HFFc6 (cell line): ENCODE results near the gene PWWP3B. TPM values are rescaled to one million over a fixed set of nuclear protein-coding genes. Genes with fewer than 3 reads are reported as not detected.
"Not testable (repeated sequence)": the region's sequence is repeated elsewhere in the genome, so short reads cannot be mapped to it uniquely, and the experiment has no call there.

Experiments
- DNase-seq: peaks from one replicate; pipeline ENCODE4 v3.0.0-alpha.2; 2018
- H3K27ac Mint-ChIP-seq: 2 replicates; pipeline ENCODE4 v1.8.0; 2020; ENCODE audit warnings: mild to moderate bottlenecking, mixed read lengths
- H3K27me3 Mint-ChIP-seq: 2 replicates; pipeline ENCODE4 v1.8.0; 2021; ENCODE audit warnings: mild to moderate bottlenecking, moderate library complexity, mixed read lengths; ENCODE audit not compliant: insufficient read depth
- H3K36me3 Mint-ChIP-seq: 2 replicates; pipeline ENCODE4 v1.8.0; 2021; ENCODE audit warnings: low read depth, mixed read lengths
- H3K4me1 Mint-ChIP-seq: 2 replicates; pipeline ENCODE4 v1.8.0; 2020; ENCODE audit warnings: low read depth, mixed read lengths
- H3K4me3 Mint-ChIP-seq: 2 replicates; pipeline ENCODE4 v1.8.0; 2020; ENCODE audit warnings: mild to moderate bottlenecking, moderate library complexity, mixed read lengths
- H3K9me3 Mint-ChIP-seq: 2 replicates; pipeline ENCODE4 v1.8.0; 2020; ENCODE audit warnings: mild to moderate bottlenecking, mixed read lengths
- CTCF ChIP-seq: fragments of 200-600 bp; sonication (generic); IDR thresholded peaks from 2 replicates; pipeline ENCODE4 v1.5.0; 2021; ENCODE audit warnings: antibody characterized with exemption, mild to moderate bottlenecking
- total RNA-seq, 6 experiments: library from RNA; stranded (reverse); fragmentation: NEBNext Ultra II Directional; extraction: Animal tissue kit (Norgen Biotek cat#: 25700); gene quantifications; 2 replicates in 1 of 6; 3 replicates in 5 of 6; pipeline ENCODE4 v1.2.3, GENCODE V29; 2021

Gene PWWP3B
- total RNA-seq, 6 experiments from 2014 or later, result not detected

DNA sequence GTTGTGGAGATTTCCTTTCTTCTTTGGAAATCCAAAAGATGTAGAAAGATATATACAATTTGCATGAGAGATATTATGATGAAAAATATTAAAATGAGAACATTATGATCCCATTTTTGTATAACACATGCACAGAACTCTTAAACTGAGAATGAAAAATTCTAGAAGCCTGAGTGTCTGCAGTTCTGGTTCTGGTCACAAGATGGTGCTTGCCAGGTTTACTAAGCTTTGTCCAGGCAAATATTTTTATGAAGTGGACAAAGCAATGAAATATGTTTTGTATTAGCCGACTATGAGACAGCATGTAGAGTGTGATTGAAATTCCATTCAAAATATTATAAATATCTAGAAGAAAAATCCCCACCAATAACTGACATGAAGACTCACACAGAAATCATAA lies 2.2 kb downstream of the PWWP3B start:
- Mint-ChIP-seq H3K36me3 (no peaks in the 10 kb centered on the region), H3K27ac (no peak overlapping the region), H3K4me1 (no peaks in the 10 kb centered on the region), H3K27me3 (peaks cover 1% of the 10 kb centered on the region; the same call in 1 of the 2 replicates), H3K9me3 (no peaks in the 10 kb centered on the region), H3K4me3 (no peak overlapping the region)
- no peak for DNase-seq
- peak; percentile 44; the same call in 1 of the 2 replicates for TF ChIP-seq CTCF

GRCh38 chrX:106171293-106171820 lies 3.3 kb downstream of the PWWP3B start:
- peaks cover 1% of the 10 kb centered on the region; the same call in 1 of the 2 replicates for H3K27me3 Mint-ChIP-seq
- H3K9me3 Mint-ChIP-seq, result no peaks in the 10 kb centered on the region
- H3K4me1 Mint-ChIP-seq, result no peaks in the 10 kb centered on the region
- no peak for TF ChIP-seq CTCF
- no peaks in the 10 kb centered on the region for H3K36me3 Mint-ChIP-seq
- DNase-seq, result no peak
- no peak overlapping the region for H3K4me3 Mint-ChIP-seq
- H3K27ac Mint-ChIP-seq, result no peak overlapping the region

DNA sequence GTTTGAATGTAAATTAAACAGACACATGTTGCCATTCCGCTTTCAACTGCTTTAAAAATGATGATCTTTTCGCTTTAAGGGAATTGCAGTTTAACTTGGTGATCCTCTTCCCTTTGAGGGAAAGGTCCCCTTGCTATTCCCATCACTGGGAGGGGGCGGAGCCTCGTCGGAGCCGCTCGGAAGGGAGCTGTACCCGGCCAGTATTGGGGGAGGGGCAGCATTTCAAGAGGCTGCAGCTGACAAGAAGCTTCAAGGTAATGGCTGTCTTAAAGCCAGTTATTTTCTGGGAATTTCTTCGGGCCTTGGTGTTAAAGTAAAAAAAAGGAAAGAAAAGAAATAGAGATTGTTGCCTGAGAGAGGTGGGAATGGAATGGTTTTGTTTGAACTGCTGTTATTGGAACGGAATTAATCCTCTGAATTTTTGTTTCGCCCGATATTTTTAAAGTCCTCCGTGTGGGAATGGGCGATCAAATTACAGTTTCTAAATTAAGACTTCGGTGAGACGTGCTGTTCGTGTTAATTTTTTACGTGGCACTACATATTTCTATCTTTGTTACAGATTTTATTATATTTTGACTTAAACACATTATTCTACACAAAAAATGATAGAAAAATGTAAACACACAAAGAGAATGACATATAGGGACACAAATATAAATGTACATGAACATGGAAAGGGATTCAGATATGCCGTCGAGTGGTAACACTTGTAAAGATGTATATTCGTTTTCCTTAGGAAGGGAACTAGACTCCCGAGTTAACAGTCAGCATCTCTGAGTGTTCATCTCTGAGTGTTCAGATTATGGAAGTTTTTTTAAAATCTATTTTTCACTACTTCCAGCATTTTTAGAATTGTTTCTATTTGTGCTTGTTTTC lies 9.2 kb downstream of the PWWP3B start:
- H3K27ac Mint-ChIP-seq, result no peak overlapping the region
- H3K36me3 Mint-ChIP-seq, result no peaks in the 10 kb centered on the region
- no peaks in the 10 kb centered on the region; the same call in 1 of the 2 replicates for H3K27me3 Mint-ChIP-seq
- no peak for DNase-seq
- H3K4me3 Mint-ChIP-seq, result no peak overlapping the region
- no peak for TF ChIP-seq CTCF
- H3K4me1 Mint-ChIP-seq, result no peaks in the 10 kb centered on the region
- H3K9me3 Mint-ChIP-seq, result peaks cover 4% of the 10 kb centered on the region; the same call in 1 of the 2 replicates

GRCh38 chrX:106177982-106178321 lies 9.8 kb downstream of the PWWP3B start:
- Mint-ChIP-seq H3K36me3 (no peaks in the 10 kb centered on the region), H3K27ac (no peak overlapping the region), H3K27me3 (no peaks in the 10 kb centered on the region; the same call in 1 of the 2 replicates), H3K4me3 (no peak overlapping the region), H3K9me3 (peaks cover 7% of the 10 kb centered on the region; the same call in 1 of the 2 replicates), H3K4me1 (no peaks in the 10 kb centered on the region)
- DNase-seq, result no peak
- TF ChIP-seq CTCF, result no peak

GRCh38 chrX:106178826-106179225 lies 10.7 kb downstream of the PWWP3B start:
- Mint-ChIP-seq H3K9me3 (peaks cover 12% of the 10 kb centered on the region; the same call in 1 of the 2 replicates), H3K36me3 (no peaks in the 10 kb centered on the region), H3K4me3 (no peak overlapping the region), H3K27me3 (no peaks in the 10 kb centered on the region; the same call in 1 of the 2 replicates), H3K27ac (no peak overlapping the region), H3K4me1 (no peaks in the 10 kb centered on the region)
- TF ChIP-seq CTCF, result no peak
- no peak for DNase-seq

- not testable (repeated sequence) for H3K27ac Mint-ChIP-seq, H3K27me3 Mint-ChIP-seq, DNase-seq, H3K36me3 Mint-ChIP-seq, H3K4me1 Mint-ChIP-seq, H3K4me3 Mint-ChIP-seq
- peaks cover 12% of the 10 kb centered on the region; the same call in 1 of the 2 replicates for H3K9me3 Mint-ChIP-seq
Observed at GRCh38 chrX:106183685-106184084, 15.6 kb downstream of the PWWP3B start.
